GM12891 (cell line): ENCODE measurements around the gene ISL2.

ENCODE experiments used
- POLR2A ChIP-seq: IDR thresholded peaks from 2 replicates; pipeline ENCODE4 v1.6.1; 2011; ENCODE audit warnings: low read depth, low read length, control low read depth
- POLR2AphosphoS5 ChIP-seq: IDR thresholded peaks from 2 replicates; pipeline ENCODE4 v1.6.1; 2011; ENCODE audit warnings: low read depth, low read length, control low read depth
- TAF1 ChIP-seq: IDR thresholded peaks from 2 replicates; pipeline ENCODE4 v1.6.1; 2011; ENCODE audit warnings: low read depth, low read length, control low read depth

GRCh38 chr15:76359152-76359551 is 22.6 kb downstream of the ISL2 start:
- TF ChIP-seq POLR2AphosphoS5: no peak
- TF ChIP-seq TAF1: no peak
- no peak for TF ChIP-seq POLR2A
